HG03469 (cell line): ENCODE data around the gene CHCHD1.
A peak's percentile ranks its signal among the peaks of the same experiment; 100 is the strongest.
"Not testable (repeated sequence)": the region's sequence is repeated elsewhere in the genome, so short reads cannot be mapped to it uniquely, and the experiment has no call there.

Source experiments
- ATAC-seq: cut with Tn5 transposase; IDR thresholded peaks from one replicate; pipeline ENCODE4 v1.9.1; 2021; ENCODE audit warnings: mild to moderate bottlenecking, moderate library complexity, moderate number of reproducible peaks; ENCODE audit not compliant: unreplicated experiment

The CHCHD1 gene

DNA sequence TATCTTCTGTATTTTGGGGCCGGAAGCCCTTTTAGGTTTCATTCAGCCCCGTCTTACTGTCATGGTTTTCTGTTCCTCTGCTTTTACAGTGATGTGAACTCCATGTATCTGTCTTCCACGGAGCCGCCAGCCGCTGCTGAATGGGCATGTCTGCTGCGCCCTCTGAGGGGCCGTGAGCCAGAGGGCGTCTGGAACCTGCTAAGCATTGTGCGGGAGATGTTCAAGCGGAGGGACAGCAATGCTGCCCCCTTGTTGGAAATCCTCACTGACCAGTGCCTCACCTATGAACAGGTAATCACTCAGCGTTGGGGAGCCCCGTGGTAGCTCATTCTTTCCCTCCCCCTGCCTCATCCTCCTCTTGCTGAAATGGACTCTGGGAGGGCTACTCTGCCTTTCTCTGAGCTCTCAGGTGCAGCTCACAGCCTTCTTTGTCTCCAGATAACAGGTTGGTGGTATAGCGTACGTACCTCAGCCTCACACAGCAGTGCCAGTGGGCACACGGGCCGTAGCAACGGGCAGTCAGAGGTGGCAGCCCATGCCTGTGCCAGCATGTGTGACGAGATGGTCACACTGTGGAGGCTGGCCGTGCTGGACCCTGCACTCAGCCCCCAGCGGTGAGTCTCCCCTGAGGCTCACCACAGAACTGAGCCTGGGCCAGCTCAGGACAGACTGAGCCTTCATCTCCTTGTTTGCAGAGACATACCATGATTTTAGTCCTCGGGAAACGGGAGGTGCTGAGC is 9.2 kb downstream of the CHCHD1 start:
- ATAC-seq: no peak

GRCh38 chr10:73791871-73792400 is 10.1 kb downstream of the CHCHD1 start:
- ATAC-seq: no peak

DNA sequence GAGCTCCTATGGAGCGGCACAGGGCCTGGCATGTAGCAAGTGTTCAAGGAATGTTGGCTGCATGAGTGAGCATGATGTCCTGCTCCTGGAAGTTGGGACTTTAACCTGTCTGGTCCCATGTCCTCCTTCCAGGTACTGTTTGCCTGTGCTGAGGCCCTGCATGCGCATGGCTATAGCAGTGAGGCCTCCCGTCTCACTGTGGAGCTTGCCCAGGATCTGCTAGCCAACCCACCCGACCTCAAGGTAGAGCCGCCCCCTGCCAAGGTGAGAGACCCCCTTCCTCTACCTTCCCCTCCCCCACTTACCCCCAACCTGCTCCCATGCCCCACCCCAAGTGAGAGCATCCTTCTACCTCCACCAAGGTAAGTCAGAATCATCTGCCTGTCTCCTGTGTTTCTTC is 11.6 kb downstream of the CHCHD1 start:
- ATAC-seq: no peak

DNA sequence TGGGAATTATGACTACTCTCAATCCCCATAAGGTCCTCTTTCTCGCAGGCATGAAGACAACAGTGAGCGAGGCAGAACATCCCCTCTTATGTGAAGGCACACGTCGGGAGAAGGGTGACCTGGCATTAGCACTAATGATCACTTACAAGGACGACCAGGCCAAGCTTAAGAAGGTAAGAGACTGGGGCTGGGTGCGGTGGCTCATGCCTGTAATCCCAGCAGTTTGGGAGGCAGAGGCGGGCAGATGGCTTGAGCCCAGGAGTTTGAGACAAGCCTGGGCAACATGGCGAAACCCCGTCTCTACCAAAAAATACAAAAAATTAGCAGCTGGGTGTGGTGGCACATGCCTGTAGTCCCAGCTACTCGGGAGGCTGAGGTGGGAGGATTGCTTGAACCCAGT is 13.6 kb downstream of the CHCHD1 start:
- not testable (repeated sequence) for ATAC-seq

DNA sequence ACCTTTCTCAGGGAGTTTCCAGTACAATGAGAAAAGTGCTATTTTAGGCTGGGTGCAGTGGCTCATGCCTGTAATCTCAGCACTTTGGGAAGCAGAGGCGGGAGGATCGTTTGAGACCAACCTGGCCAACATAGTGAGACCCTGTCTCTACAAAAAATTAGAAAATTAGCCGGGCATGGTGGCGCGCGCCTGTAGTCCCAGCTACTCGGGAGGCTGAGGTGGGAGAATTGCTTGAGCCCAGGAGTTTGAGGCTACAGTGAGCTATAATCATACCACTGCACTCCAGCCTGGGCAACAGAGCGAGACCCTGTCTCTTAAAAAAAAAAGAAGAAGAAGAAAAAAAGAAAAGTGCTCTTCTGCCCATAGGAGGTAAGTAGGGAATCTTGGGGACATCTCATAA is 14.2 kb downstream of the CHCHD1 start:
- ATAC-seq: not testable (repeated sequence)

- no peak for ATAC-seq
These were observed 14.9 kb downstream of the CHCHD1 start for GRCh38 chr10:73796766-73797165.

DNA sequence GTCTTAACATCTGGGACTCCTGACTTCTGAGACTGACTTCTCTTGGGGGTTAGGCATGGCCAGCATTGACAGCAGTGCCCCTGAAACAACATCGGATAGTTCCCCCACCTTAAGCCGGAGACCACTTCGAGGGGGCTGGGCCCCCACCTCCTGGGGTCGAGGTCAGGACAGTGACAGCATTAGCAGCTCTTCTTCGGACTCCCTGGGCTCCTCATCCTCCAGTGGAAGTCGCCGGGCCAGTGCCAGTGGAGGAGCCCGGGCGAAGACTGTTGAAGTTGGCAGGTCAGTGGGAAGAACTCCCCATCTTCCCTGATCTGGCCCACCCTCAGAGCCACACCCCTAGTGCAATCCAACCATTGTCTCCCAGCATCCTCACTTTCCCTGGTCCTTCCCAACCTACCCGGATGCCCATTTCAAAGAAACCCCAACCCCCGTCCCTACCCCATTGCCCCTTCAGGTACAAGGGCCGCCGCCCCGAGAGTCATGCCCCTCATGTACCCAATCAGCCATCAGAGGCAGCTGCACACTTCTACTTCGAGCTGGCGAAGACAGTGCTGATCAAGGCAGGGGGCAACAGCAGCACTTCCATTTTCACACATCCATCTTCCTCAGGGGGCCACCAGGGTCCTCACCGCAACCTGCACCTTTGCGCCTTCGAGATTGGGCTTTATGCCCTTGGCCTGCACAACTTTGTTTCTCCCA is 15.6 kb downstream of the CHCHD1 start:
- ATAC-seq: no peak

DNA sequence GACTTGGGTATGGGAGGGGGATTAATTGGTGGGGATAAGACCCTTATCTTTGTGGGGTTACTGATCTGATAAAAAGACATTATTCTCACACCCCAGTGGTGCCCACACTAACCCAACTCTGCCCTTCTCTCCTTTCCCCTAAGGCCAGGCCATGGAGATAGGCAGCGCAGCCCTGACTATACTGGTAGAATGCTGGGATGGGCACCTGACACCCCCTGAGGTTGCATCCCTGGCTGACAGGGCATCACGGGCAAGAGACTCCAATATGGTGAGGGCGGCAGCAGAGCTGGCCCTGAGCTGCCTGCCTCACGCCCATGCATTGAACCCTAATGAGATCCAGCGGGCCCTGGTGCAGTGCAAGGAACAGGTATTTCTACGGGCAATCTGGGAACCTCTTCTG is 16.2 kb downstream of the CHCHD1 start:
- no peak for ATAC-seq

DNA sequence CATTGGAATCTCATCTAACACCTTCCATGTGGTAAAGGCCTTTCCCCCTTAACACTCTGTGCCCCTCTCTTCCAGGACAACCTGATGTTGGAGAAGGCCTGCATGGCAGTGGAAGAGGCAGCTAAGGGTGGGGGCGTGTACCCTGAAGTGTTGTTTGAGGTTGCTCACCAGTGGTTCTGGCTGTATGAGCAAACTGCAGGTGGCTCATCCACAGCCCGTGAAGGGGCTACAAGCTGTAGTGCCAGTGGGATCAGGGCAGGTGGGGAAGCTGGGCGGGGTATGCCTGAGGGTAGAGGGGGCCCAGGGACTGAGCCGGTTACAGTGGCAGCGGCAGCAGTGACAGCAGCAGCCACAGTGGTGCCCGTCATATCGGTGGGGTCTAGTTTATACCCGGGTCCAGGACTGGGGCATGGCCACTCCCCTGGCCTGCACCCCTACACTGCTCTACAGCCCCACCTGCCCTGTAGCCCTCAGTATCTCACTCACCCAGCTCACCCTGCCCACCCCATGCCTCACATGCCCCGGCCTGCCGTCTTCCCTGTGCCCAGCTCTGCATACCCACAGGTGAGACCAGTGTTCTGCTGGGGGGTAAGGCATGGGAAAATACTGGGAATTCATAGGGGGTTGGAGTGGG is 17.2 kb downstream of the CHCHD1 start:
- no peak for ATAC-seq

- no peak for ATAC-seq
These were observed 18.2 kb downstream of the CHCHD1 start for GRCh38 chr10:73799899-73800559.

GRCh38 chr10:73800560-73801252 is 18.9 kb downstream of the CHCHD1 start:
- no peak for ATAC-seq

DNA sequence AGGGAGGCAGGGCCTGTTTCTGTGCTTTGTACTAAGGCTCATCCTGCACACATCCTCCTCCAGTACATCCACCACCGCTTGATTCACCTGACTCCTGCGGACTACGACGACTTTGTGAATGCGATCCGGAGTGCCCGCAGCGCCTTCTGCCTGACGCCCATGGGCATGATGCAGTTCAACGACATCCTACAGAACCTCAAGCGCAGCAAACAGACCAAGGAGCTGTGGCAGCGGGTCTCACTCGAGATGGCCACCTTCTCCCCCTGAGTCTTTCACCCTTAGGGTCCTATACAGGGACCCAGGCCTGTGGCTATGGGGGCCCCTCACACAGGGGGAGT is 19.4 kb downstream of the CHCHD1 start:
- ATAC-seq: no peak

DNA sequence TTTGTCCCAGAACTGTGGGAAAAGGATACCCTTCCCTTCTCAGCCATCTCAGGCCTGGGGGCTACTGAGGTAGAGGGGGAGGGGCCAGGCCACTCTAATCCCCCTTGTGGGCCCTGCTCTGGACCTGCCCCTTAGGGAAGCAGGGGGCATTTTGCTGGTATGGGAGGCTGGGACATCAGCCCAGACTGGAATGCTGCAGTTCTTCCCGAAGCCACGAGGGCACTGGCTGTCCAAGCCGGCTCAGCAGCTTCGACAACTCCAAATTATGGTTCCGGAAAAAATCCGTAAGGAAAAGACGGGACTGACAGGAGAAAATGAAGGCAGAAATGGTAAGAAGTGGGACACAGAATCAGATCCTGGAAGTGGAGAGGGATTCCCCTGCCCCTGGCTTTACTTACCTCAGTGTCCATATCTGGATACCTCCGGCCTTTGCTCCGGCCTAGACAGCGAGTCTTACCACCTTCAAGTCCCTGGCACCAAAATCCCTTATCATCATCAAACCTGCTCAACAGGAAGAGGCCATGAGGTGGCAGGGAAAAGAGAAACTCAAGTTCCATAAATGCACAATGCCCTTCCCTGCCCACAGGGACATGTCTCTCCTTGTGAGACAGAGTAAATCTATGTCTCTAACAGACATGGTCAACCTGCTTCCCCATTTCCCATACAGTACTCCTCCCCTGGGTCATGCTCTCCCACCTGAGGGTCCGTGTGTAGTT is 20.6 kb downstream of the CHCHD1 start:
- no peak for ATAC-seq

DNA sequence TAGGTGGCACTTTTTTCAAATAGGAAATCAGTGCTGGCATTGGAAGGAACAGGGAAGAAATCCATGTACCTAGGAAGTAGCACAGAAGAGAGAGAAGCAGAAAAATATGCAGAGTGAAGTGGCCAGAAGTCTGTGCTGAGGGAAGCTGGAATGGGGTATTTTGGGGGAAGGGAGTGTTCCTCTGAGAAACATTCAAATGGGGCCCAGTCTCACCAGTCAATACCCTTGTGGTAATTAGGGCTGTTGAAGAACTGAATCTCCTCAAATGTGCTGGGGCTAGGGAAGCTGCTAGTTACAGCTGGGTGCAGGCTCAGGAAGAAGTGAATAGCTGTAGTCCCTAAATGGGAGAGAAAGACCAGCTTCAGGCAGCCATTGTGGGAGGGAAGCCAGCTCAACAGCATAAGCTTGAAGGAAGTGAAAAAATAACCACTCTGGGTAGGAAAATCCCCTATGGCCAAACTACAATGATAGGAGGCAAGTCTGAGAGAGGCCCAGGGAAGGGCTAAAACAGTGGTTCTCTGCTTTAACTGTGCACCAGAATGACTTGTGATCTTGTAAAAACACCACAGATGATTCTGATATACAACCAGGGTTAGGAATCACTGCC is 21.9 kb downstream of the CHCHD1 start:
- ATAC-seq: peak; percentile 47

DNA sequence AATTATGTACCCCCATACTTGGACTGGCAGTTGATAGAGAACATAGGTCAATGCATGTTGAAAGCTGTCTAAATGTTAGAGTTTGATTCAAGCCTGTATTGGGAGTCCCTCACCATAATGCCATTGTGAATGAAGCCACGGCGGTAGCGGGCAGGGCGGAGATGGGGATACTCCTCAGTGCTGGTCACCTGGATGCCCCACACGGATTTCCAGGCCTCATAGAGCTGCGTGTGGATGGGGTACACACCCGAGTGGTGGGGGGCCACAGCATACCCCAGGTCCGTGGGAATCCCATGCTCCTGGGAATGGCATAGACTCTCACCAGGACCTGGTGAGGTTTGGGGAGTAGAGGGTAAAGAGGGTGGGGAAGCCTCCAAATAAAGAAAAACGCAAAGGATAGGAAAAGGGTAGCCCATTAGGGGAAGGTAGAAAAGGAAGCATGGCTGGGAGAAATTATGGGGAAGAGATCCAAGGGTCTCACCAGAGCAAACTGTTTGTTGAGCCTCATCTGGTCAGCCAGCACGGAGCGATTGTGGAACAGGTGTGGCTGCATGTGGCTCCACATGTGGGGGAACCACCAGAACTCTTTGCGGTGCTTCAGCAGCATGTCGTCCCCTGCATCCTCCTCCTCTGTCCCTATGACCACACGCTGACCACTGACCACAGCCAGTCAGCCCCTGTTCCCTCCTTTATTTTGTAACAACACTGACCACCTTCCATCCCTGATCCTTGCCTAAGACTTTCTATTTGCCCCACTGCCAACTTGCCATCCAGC is 24.5 kb downstream of the CHCHD1 start:
- no peak for ATAC-seq

DNA sequence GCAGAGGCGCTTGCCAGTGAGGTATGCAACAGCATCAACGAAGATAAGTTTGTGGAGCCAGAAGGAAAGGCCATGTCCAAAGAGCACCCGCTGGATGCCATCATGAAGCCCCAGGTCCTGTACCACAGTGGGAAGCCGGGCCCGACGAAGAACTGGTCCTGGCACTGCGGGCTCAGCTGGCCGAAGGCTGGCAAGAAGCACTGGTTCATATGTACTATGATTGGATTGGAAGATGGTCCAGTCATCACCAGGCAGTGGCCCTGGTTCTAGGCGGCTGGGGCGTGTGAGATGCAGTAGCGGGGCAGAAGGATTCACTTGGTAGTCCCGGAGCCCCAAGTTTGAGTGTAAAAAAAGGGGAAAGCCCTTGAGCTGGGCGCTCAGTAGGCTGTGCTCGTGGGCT is 25.6 kb downstream of the CHCHD1 start:
- ATAC-seq: no peak

DNA sequence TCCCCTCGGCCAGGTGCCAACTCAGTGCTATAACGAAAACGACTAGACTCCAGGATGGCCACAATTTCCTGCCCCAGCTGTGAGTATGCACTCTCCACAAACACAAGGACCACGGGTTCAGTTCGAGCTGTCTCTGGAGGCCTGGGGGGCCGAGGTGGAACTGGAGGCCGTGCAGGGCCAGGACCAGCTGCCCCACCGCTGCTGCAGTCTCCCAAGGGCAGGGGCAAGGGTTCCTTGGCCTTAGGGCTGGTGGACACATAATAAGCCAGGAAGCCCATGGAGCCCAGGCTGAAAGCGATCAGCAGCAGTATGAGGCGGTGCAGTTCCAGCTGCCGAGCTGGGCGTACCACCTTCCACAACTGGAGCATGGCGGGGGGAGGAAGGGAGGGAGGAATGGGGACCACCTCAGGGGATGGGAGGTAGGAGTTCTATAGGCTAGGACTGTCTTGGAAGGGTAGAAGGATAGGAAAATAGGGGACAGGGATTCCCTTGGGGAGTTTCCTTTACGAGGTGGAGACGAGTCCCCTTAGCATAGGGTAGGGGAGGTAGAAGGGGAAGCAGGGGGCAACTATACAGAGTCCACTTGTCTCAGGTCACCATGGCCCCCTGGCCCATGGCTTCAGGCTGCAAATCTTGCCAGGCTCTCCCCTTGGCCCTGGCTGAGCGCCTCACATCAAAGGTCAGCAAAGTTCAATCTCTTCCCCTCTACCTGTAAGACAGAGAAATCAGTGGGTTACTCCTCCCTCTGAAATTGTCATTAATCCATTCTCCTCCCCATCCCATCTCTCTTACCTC is 26.4 kb downstream of the CHCHD1 start:
- no peak for ATAC-seq
